Caco-2 (cell line): ENCODE data around the gene ZNF844. TPM values are rescaled to one million over a fixed set of nuclear protein-coding genes. Genes with fewer than 3 reads are reported as not detected.
A peak's percentile ranks its signal among the peaks of the same experiment; 100 is the strongest.

ENCODE experiments used
- BruUV-seq: library from RNA; stranded (reverse); fragments of 400-500 nt; replicated peaks from 2 replicates; lab custom pipeline; 2021; lab: Mats Ljungman, UMichigan
- CTCF ChIA-PET: fragments of 300-600 bp; sonication (Branson Sonifier 250); formaldehyde crosslinking; loops from one replicate; lab custom pipeline; 2022; ENCODE audit warnings: antibody characterized with exemption; lab: Charles Lee
- POLR2A ChIA-PET: fragments of 300-600 bp; sonication (Branson Sonifier 250); formaldehyde crosslinking; loops from one replicate; lab custom pipeline; 2022; ENCODE audit warnings: antibody characterized with exemption; lab: Charles Lee
- DNase-seq, 2 experiments: peaks; one replicate each; pipeline versions ENCODE4 v3.0.0 to v3.0.0-alpha.2; 2020 to 2022
- H3K27me3 ChIP-seq: replicated peaks from 2 replicates; pipeline ENCODE4 v1.6.0; 2011; ENCODE audit warnings: low read length; ENCODE audit not compliant: control insufficient read depth, insufficient read depth
- H3K36me3 ChIP-seq: 2 replicates; pipeline ENCODE4 v1.5.1; 2011; ENCODE audit warnings: low read length; ENCODE audit not compliant: control insufficient read depth, insufficient read depth
- H3K4me1 ChIP-seq: fragments of 250-450 bp; sonication (Bioruptor Pico); 2 replicates; pipeline ENCODE4 v1.5.1; 2020; ENCODE audit warnings: mild to moderate bottlenecking
- H3K4me3 ChIP-seq: 2 replicates; pipeline ENCODE4 v1.5.1; 2011; ENCODE audit warnings: low read depth, mild to moderate bottlenecking, control low read depth, low read length
- H3K9me3 ChIP-seq: fragments of 250-450 bp; sonication (Bioruptor Pico); 2 replicates; pipeline ENCODE4 v1.5.1; 2020; ENCODE audit warnings: mild to moderate bottlenecking, moderate library complexity
- H3K27ac Mint-ChIP-seq: one replicate; pipeline ENCODE4 v1.8.0; 2022; ENCODE audit warnings: mixed read lengths; ENCODE audit not compliant: unreplicated experiment
- H3K27me3 Mint-ChIP-seq: one replicate; pipeline ENCODE4 v1.8.0; 2022; ENCODE audit warnings: mixed read lengths; ENCODE audit not compliant: insufficient read depth, unreplicated experiment
- H3K36me3 Mint-ChIP-seq: one replicate; pipeline ENCODE4 v1.8.0; 2022; ENCODE audit warnings: mild to moderate bottlenecking, mixed read lengths; ENCODE audit not compliant: insufficient read depth, unreplicated experiment
- H3K4me1 Mint-ChIP-seq: one replicate; pipeline ENCODE4 v1.8.0; 2022; ENCODE audit warnings: low read depth, mixed read lengths; ENCODE audit not compliant: unreplicated experiment
- H3K4me3 Mint-ChIP-seq: one replicate; pipeline ENCODE4 v1.8.0; 2022; ENCODE audit warnings: mild to moderate bottlenecking, moderate library complexity, mixed read lengths; ENCODE audit not compliant: unreplicated experiment
- H3K9me3 Mint-ChIP-seq: one replicate; pipeline ENCODE4 v1.8.0; 2022; ENCODE audit warnings: mixed read lengths; ENCODE audit not compliant: unreplicated experiment
- CTCF ChIP-seq, 2 experiments: fragments of 200-600 bp in 1 of 2; IDR thresholded peaks; 1 replicate in 1 of 2; 2 replicates in 1 of 2; pipeline versions ENCODE4 v1.5.1 to v1.8.0; 2011 to 2022; ENCODE audit warnings: antibody characterized with exemption in 1 of 2, control low read depth in 1 of 2, inconsistent platforms in 1 of 2, low read depth in 1 of 2, low read length in 1 of 2, mild to moderate bottlenecking in 1 of 2, moderate library complexity in 1 of 2; ENCODE audit not compliant: insufficient read depth in 1 of 2, severe bottlenecking in 1 of 2, unreplicated experiment in 1 of 2
- intact Hi-C: fragments of 100-400 bp; cut with micrococcal nuclease; formaldehyde crosslinking; loops from one replicate; pipeline ENCODE4 v1.10.0; 2022; ENCODE audit not compliant: unreplicated experiment
- total RNA-seq: library from RNA; stranded (reverse); gene quantifications from 2 replicates; pipeline ENCODE4 v1.2.3, GENCODE V29; 2022

ZNF844 gene
- total RNA-seq, 1 experiment from 2014 or later = 1.0 TPM

- Histone ChIP-seq H3K4me3 (no peak overlapping the region), H3K36me3 (no peaks in the 10 kb centered on the region), H3K27me3 (no peaks in the 10 kb centered on the region), H3K9me3 (no peaks in the 10 kb centered on the region), H3K4me1 (no peaks in the 10 kb centered on the region)
- ChIA-PET POLR2A (no interaction called here), CTCF (interaction anchor here (0.6 kb wide), 1 partner anchor 36 kb away, joined by 7 read pairs; no protein-coding TSS in a partner anchor)
- H3K9me3 Mint-ChIP-seq = peaks cover 14% of the 10 kb centered on the region
- no peaks in the 10 kb centered on the region for H3K36me3 Mint-ChIP-seq
- no peaks in the 10 kb centered on the region for H3K4me1 Mint-ChIP-seq
- DNase-seq = no peak
- H3K27me3 Mint-ChIP-seq = no peaks in the 10 kb centered on the region
- no TSS peak for BruUV-seq
- H3K27ac Mint-ChIP-seq = no peak overlapping the region
- no peak overlapping the region for H3K4me3 Mint-ChIP-seq
- no peak for TF ChIP-seq CTCF (IDR thresholded peaks at IDR 0.05; ENCODE audit: insufficient read depth in 1 of 2, low read depth in 1 of 2, low read length in 1 of 2, severe bottlenecking in 1 of 2, unreplicated experiment in 1 of 2)
- intact Hi-C loops = no loop called here
Measured at GRCh38 chr19:12085074-12085818, 20.7 kb downstream of the ZNF844 start.

DNA sequence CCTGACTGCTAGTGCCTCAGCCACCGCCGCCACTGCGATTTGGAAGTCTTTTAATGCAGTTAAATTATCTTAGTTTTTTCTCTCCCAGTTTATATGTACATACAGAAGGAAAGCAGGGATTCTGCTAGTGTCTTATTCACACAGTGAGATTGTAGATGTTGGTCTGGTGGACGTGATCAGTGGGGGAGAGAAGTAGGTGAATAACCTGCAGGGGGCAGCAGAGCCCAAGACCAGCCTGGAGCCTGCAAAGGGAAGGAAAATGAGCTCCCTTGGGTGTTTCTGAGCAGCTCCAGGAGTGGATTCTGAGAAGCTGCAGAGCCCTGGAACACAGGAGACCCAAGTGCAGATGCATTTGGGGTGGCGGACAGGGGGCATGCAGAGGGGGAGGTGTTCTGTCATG is 26.3 kb downstream of the ZNF844 start:
- Mint-ChIP-seq H3K27ac (no peak overlapping the region), H3K4me3 (no peak overlapping the region), H3K9me3 (peaks cover 37% of the 10 kb centered on the region), H3K36me3 (no peaks in the 10 kb centered on the region), H3K27me3 (no peaks in the 10 kb centered on the region), H3K4me1 (no peaks in the 10 kb centered on the region)
- ChIA-PET POLR2A (no interaction called here), CTCF (interaction anchor here (1.0 kb wide), 2 partner anchors 50 to 293 kb away, joined by 4 to 9 read pairs; partner anchors contain the start of gene ZNF20)
- intact Hi-C loops = no loop called here
- no peaks in the 10 kb centered on the region for H3K9me3 ChIP-seq
- BruUV-seq = no TSS peak
- no peak overlapping the region for H3K4me3 ChIP-seq
- peak in 1 of 2 experiments; percentile 13 for DNase-seq
- H3K4me1 ChIP-seq = no peaks in the 10 kb centered on the region
- H3K36me3 ChIP-seq = no peaks in the 10 kb centered on the region
- TF ChIP-seq CTCF (IDR thresholded peaks at IDR 0.05; ENCODE audit: insufficient read depth in 1 of 2, low read depth in 1 of 2, low read length in 1 of 2, severe bottlenecking in 1 of 2, unreplicated experiment in 1 of 2) = no peak
- no peaks in the 10 kb centered on the region for H3K27me3 ChIP-seq

DNA sequence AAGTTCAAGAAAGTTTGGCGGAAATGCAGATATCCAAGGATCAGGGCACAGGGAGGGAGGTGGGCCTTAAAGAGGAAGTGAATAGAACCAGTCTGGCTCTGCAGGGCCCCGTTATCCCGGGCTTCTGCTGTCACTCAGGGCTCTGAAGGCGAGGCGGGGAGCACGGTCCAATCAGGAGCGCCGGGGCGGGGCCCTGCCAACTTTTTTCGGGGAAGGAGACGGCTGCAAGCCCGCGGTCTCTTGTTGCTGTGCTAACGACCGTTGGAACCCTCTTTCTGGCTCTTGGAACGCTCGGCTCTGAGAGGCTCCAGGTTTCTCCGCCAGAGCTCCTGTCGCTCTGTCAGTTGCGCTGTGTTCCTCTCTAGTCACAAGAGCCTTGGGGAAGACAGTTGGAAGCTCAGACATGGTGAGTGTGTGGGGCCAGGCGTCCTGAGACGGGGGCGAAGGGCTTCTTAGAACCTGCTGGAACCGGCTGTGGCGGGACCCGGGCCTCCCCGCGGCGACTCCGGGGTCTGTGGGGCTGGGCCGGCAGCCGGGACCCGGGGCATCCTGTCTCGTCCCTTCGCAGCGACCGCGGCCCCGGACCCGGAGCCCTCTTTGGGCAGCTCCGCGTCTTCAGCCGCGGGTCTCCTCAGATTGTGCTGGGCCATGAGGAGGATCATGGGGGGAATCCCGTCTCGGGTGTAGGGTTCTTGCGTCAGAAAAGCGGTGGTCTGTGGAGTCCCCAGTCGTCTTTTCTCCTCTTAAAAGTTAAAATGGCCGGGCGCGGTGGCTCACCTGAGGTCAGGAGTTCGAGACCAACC is 27.7 kb downstream of the ZNF844 start:
- TF ChIP-seq CTCF (IDR thresholded peaks at IDR 0.05; ENCODE audit: insufficient read depth in 1 of 2, low read depth in 1 of 2, low read length in 1 of 2, severe bottlenecking in 1 of 2, unreplicated experiment in 1 of 2) = no peak
- Histone ChIP-seq H3K27me3 (no peaks in the 10 kb centered on the region), H3K36me3 (no peaks in the 10 kb centered on the region), H3K4me3 (no peak overlapping the region), H3K9me3 (no peaks in the 10 kb centered on the region), H3K4me1 (no peaks in the 10 kb centered on the region)
- Mint-ChIP-seq H3K9me3 (peaks cover 48% of the 10 kb centered on the region), H3K27me3 (no peaks in the 10 kb centered on the region), H3K36me3 (peaks cover 4% of the 10 kb centered on the region), H3K4me3 (no peak overlapping the region), H3K4me1 (no peaks in the 10 kb centered on the region), H3K27ac (no peak overlapping the region)
- POLR2A ChIA-PET = no interaction called here
- BruUV-seq = no TSS peak
- CTCF ChIA-PET = no interaction called here
- DNase-seq = no peak
- intact Hi-C loops = no loop called here
